ENCODE data around the gene SEC14L1.

GRCh38 chr17:77257596-77258458, 117.1 kb downstream of the SEC14L1 start:
- TF ChIP-seq CTCF (IDR thresholded peaks at IDR 0.05; ENCODE audit: poor library complexity) (no peak), EZH2 (IDR thresholded peaks at IDR 0.05; ENCODE audit: borderline replicate concordance) (no peak)

All from hepatocyte (in vitro differentiated cells).